Transverse colon (tissue), 4 donors: ENCODE measurements around the gene TRIM61. TPM values are rescaled to one million over a fixed set of nuclear protein-coding genes. Genes with fewer than 3 reads are reported as not detected.

Experiments used
- DNase-seq: peaks from one replicate; pipeline ENCODE4 v3.0.0-alpha.2; 2019
- H3K27ac ChIP-seq, 4 donors: fragments of 200-600 bp; sonication (generic); 2 replicates each; pipeline ENCODE4 v1.5.1; 2016 to 2018; ENCODE audit warnings: inconsistent platforms in 4 of 4
- H3K27me3 ChIP-seq: fragments of 200-600 bp; sonication (generic); 2 replicates; pipeline ENCODE4 v1.5.1; 2017; ENCODE audit warnings: inconsistent platforms
- H3K36me3 ChIP-seq, 4 donors: fragments of 200-600 bp; sonication (generic); 2 replicates each; pipeline ENCODE4 v1.5.1; 2017 to 2019; ENCODE audit warnings: inconsistent platforms in 4 of 4
- H3K4me1 ChIP-seq, 4 donors: fragments of 200-600 bp; sonication (generic); 2 replicates each; pipeline ENCODE4 v1.5.1; 2017 to 2020; ENCODE audit warnings: inconsistent platforms in 4 of 4
- H3K4me3 ChIP-seq, 4 donors: fragments of 200-600 bp; sonication (generic); 1 replicate in 1 of 4; 2 replicates in 3 of 4; pipeline versions ENCODE4 v1.5.1 to v1.6.1; 2017 to 2019; ENCODE audit warnings: inconsistent platforms in 4 of 4
- H3K9me3 ChIP-seq, 2 donors: fragments of 200-600 bp; sonication (generic); 2 replicates each; pipeline ENCODE4 v1.5.1; 2017 to 2019; ENCODE audit warnings: inconsistent platforms in 2 of 2
- CTCF ChIP-seq, 5 experiments: fragments of 200-600 bp in 3 of 5; fragments of 450-650 bp in 2 of 5; sonication (generic) in 3 of 5; IDR thresholded peaks; 1 replicate in 2 of 5; 2 replicates in 3 of 5; pipeline ENCODE4 v1.5.1; 2016 to 2017; ENCODE audit warnings: antibody characterized with exemption in 5 of 5, inconsistent platforms in 3 of 5, mild to moderate bottlenecking in 2 of 5, moderate library complexity in 1 of 5
- EP300 ChIP-seq: sonication (generic); formaldehyde crosslinking; IDR thresholded peaks from one replicate; pipeline ENCODE4 v1.6.1; 2017; ENCODE audit warnings: antibody characterized with exemption, low read depth
- POLR2A ChIP-seq: fragments of 450-650 bp; IDR thresholded peaks from one replicate; pipeline ENCODE4 v1.6.1; 2016; ENCODE audit warnings: antibody characterized with exemption, mild to moderate bottlenecking, moderate library complexity
- POLR2AphosphoS5 ChIP-seq, 3 donors: sonication (generic); formaldehyde crosslinking; IDR thresholded peaks; one replicate each; pipeline ENCODE4 v1.6.1; 2016; ENCODE audit warnings: antibody characterized with exemption in 3 of 3
- WGBS, 2 donors: methylation state at CpG; one replicate each; pipeline ENCODE4 v1.1.5; 2018; ENCODE audit warnings: low coverage in 1 of 2; 5-methylcytosine and 5-hydroxymethylcytosine counted together
- in situ Hi-C, 4 donors: fragments of 200-750 bp; cut with MboI; loops; one replicate each; pipeline versions ENCODE4 v1.15.0 to v1.15.1; 2017; ENCODE audit warnings: low sequenced_read_pairs in 3 of 4, low pct_ligation_motif_present in 1 of 4, low pct_unique_long_range_greater_than_20kb in 1 of 4
- intact Hi-C: fragments of 100-400 bp; cut with DNase I; formaldehyde crosslinking; loops from one replicate; pipeline ENCODE4 v1.15.1; 2023; ENCODE audit warnings: low total_unique reads
- total RNA-seq, 4 donors: library from RNA; depleted of rRNA; stranded (reverse); fragments of >200 nt; gene quantifications; one replicate each; pipeline ENCODE4 v1.1.0, GENCODE V29; 2016

TRIM61 gene
- total RNA-seq, 4 donors from 2014 or later: not detected

- DNase-seq: no peak
- H3K4me3 ChIP-seq: no peak overlapping the region
- 82 to 94% methylated on average over 3 to 5 of the region's 5 CpGs for WGBS, 2 donors
- TF ChIP-seq POLR2AphosphoS5 (IDR thresholded peaks at IDR 0.05) (no peak), CTCF (IDR thresholded peaks at IDR 0.05) (no peak)
- intact Hi-C loops (no loop called here), in situ Hi-C loops (no loop called here)
- no peaks in the 10 kb centered on the region for H3K4me1 ChIP-seq
- no peak overlapping the region for H3K27ac ChIP-seq
- H3K36me3 ChIP-seq: no peaks in the 10 kb centered on the region
- H3K27me3 ChIP-seq: no peaks in the 10 kb centered on the region
- no peaks in the 10 kb centered on the region for H3K9me3 ChIP-seq
These were observed 33.9 kb upstream of the TRIM61 start for GRCh38 chr4:165011403-165011802.

GRCh38 chr4:165010991-165011390, 33.5 kb upstream of the TRIM61 start:
- WGBS, 2 donors: 82 to 83% methylated on average over 4 to 8 of the region's 8 CpGs
- no peaks in the 10 kb centered on the region for H3K4me1 ChIP-seq
- H3K27ac ChIP-seq: no peak overlapping the region
- in situ Hi-C loops: no loop called here
- no peaks in the 10 kb centered on the region for H3K9me3 ChIP-seq
- no peak for DNase-seq
- H3K4me3 ChIP-seq: no peak overlapping the region
- no peaks in the 10 kb centered on the region for H3K27me3 ChIP-seq
- no peaks in the 10 kb centered on the region for H3K36me3 ChIP-seq
- intact Hi-C loops: no loop called here
- TF ChIP-seq CTCF (IDR thresholded peaks at IDR 0.05): no peak
- TF ChIP-seq EP300: no peak
- TF ChIP-seq POLR2A: no peak
- TF ChIP-seq POLR2AphosphoS5 (IDR thresholded peaks at IDR 0.05): no peak

- 81% methylated on average over 2 of the region's 2 CpGs; no CpG with 5 or more reads in 1 of the 2 donors for whole genome bisulfite sequencing, 2 donors
- intact Hi-C loops: no loop called here
- in situ Hi-C loops: no loop called here
These were observed 33.0 kb upstream of the TRIM61 start for GRCh38 chr4:165010487-165010886.

GRCh38 chr4:165009493-165010227, 32.2 kb upstream of the TRIM61 start:
- Histone ChIP-seq H3K4me3 (no peak overlapping the region), H3K4me1 (no peaks in the 10 kb centered on the region), H3K9me3 (no peaks in the 10 kb centered on the region), H3K27me3 (no peaks in the 10 kb centered on the region), H3K27ac (no peak overlapping the region), H3K36me3 (no peaks in the 10 kb centered on the region)
- no peak for DNase-seq
- TF ChIP-seq CTCF (IDR thresholded peaks at IDR 0.05) (no peak), POLR2A (no peak), EP300 (no peak), POLR2AphosphoS5 (IDR thresholded peaks at IDR 0.05) (no peak)
- 76 to 83% methylated on average over 5 of the region's 5 CpGs for WGBS, 2 donors
- intact Hi-C loops: no loop called here
- in situ Hi-C loops: no loop called here

More at GRCh38 chr4:165010487-165010886, 33.0 kb upstream of the TRIM61 start:
- no peak overlapping the region for H3K27ac ChIP-seq
- no peak for TF ChIP-seq POLR2A
- TF ChIP-seq CTCF (IDR thresholded peaks at IDR 0.05): no peak
- no peak for TF ChIP-seq POLR2AphosphoS5 (IDR thresholded peaks at IDR 0.05)
- no peak for TF ChIP-seq EP300
- H3K9me3 ChIP-seq: no peaks in the 10 kb centered on the region
- H3K4me3 ChIP-seq: no peak overlapping the region
- DNase-seq: no peak
- H3K36me3 ChIP-seq: no peaks in the 10 kb centered on the region
- H3K4me1 ChIP-seq: no peaks in the 10 kb centered on the region
- H3K27me3 ChIP-seq: no peaks in the 10 kb centered on the region
